MCF 10A (cell line): ENCODE results near the gene CRYGD. TPM values are rescaled to one million over a fixed set of nuclear protein-coding genes. Genes with fewer than 3 reads are reported as not detected.

Source experiments
- BruUV-seq: library from RNA; stranded (reverse); fragments of 400-500 nt; replicated peaks from 2 replicates; lab custom pipeline; 2021; lab: Mats Ljungman, UMichigan
- CTCF ChIA-PET: fragments of 300-600 bp; sonication (Branson Sonifier 250); formaldehyde crosslinking; extraction: SDS; loops from one replicate; lab custom pipeline; 2021; ENCODE audit warnings: antibody characterized with exemption, inconsistent platforms; lab: Yijun Ruan, JAX
- POLR2A ChIA-PET: fragments of 300-600, 350-650 bp; sonication (Branson Sonifier 250); formaldehyde crosslinking; extraction: SDS; loops from one replicate; lab custom pipeline; 2020; ENCODE audit warnings: antibody characterized with exemption, inconsistent platforms; lab: Yijun Ruan, JAX
- DNase-seq: peaks from one replicate; pipeline ENCODE4 v3.0.0-alpha.2; 2018; ENCODE audit not compliant: unreplicated experiment
- H3K27ac Mint-ChIP-seq: one replicate; pipeline ENCODE4 v1.8.0; 2022; ENCODE audit warnings: mild to moderate bottlenecking, low read depth, mixed read lengths; ENCODE audit not compliant: unreplicated experiment
- H3K27me3 Mint-ChIP-seq: one replicate; pipeline ENCODE4 v1.8.0; 2022; ENCODE audit warnings: mixed read lengths; ENCODE audit not compliant: insufficient read depth, unreplicated experiment
- H3K36me3 Mint-ChIP-seq: one replicate; pipeline ENCODE4 v1.8.0; 2022; ENCODE audit warnings: mild to moderate bottlenecking, moderate library complexity, mixed read lengths; ENCODE audit not compliant: insufficient read depth, unreplicated experiment
- H3K4me1 Mint-ChIP-seq: one replicate; pipeline ENCODE4 v1.8.0; 2022; ENCODE audit warnings: mixed read lengths; ENCODE audit not compliant: insufficient read depth, unreplicated experiment
- H3K4me3 Mint-ChIP-seq: one replicate; pipeline ENCODE4 v1.8.0; 2022; ENCODE audit warnings: mild to moderate bottlenecking, moderate library complexity, mixed read lengths; ENCODE audit not compliant: unreplicated experiment
- H3K9me3 Mint-ChIP-seq: one replicate; pipeline ENCODE4 v1.8.0; 2022; ENCODE audit warnings: mixed read lengths; ENCODE audit not compliant: unreplicated experiment
- CTCF ChIP-seq: fragments of 200-600 bp; IDR thresholded peaks from one replicate; pipeline ENCODE4 v1.8.0; 2022; ENCODE audit warnings: antibody characterized with exemption, mild to moderate bottlenecking; ENCODE audit not compliant: unreplicated experiment
- intact Hi-C: fragments of 100-400 bp; cut with micrococcal nuclease; formaldehyde crosslinking; loops from 2 replicates; pipeline ENCODE4 v1.14.1; 2022
- total RNA-seq: library from RNA; stranded (reverse); gene quantifications from 2 replicates; pipeline ENCODE4 v1.2.3, GENCODE V29; 2022

The CRYGD gene
- total RNA-seq, 1 experiment from 2014 or later = not detected

GRCh38 chr2:208129744-208130711, 5.7 kb upstream of the CRYGD start, which contains the start of gene CRYGC:
Gene CRYGC, minus strand, starts transcription at chr2:208129828. Its CDS starts 36 bp downstream, at chr2:208129792.
- Mint-ChIP-seq H3K9me3 (no peaks in the 10 kb centered on the region), H3K36me3 (no peaks in the 10 kb centered on the region), H3K4me3 (no peak within 1 kb of the TSS), H3K4me1 (peaks cover 16% of the 10 kb centered on the region), H3K27ac (peak within 1 kb of the TSS; percentile 22), H3K27me3 (no peaks in the 10 kb centered on the region)
- intact Hi-C loops = no loop called here
- peak; percentile 51 for DNase-seq
- TF ChIP-seq CTCF = no peak
- no TSS peak for BruUV-seq
- ChIA-PET POLR2A (interaction anchor here (0.7 kb wide), 1 partner anchor 1800 kb away, joined by 3 read pairs; no protein-coding TSS in a partner anchor), CTCF (interaction anchor here (0.8 to 2.1 kb wide), 2 partner anchors 12 to 45 kb away, joined by 5 to 9 read pairs; no protein-coding TSS in a partner anchor)

GRCh38 chr2:208128136-208128535, 3.8 kb upstream of the CRYGD start:
- POLR2A ChIA-PET = interaction anchor here (1.1 kb wide), 1 partner anchor 125 kb away, joined by 3 read pairs; no protein-coding TSS in a partner anchor
- CTCF ChIA-PET = interaction anchor here (1.4 kb wide), 1 partner anchor 26 kb away, joined by 5 read pairs; no protein-coding TSS in a partner anchor
- H3K4me1 Mint-ChIP-seq = peaks cover 16% of the 10 kb centered on the region
- no peaks in the 10 kb centered on the region for H3K36me3 Mint-ChIP-seq
- no peaks in the 10 kb centered on the region for H3K27me3 Mint-ChIP-seq
- no peak overlapping the region for H3K4me3 Mint-ChIP-seq
- H3K9me3 Mint-ChIP-seq = no peaks in the 10 kb centered on the region
- no TSS peak for BruUV-seq
- no peak for DNase-seq
- no peak overlapping the region for H3K27ac Mint-ChIP-seq
- no peak for TF ChIP-seq CTCF
- intact Hi-C loops = no loop called here

- H3K27me3 Mint-ChIP-seq = no peaks in the 10 kb centered on the region
- intact Hi-C loops = no loop called here
- no peak overlapping the region for H3K4me3 Mint-ChIP-seq
- H3K9me3 Mint-ChIP-seq = no peaks in the 10 kb centered on the region
- H3K27ac Mint-ChIP-seq = no peak overlapping the region
- ChIA-PET POLR2A (interaction anchor here (1.1 kb wide), 1 partner anchor 126 kb away, joined by 3 read pairs; no protein-coding TSS in a partner anchor), CTCF (interaction anchor here (0.6 to 1.4 kb wide), 2 partner anchors 25 to 27 kb away, joined by 4 to 5 read pairs; no protein-coding TSS in a partner anchor)
- TF ChIP-seq CTCF = no peak
- no peak for DNase-seq
- peaks cover 16% of the 10 kb centered on the region for H3K4me1 Mint-ChIP-seq
- BruUV-seq = no TSS peak
- no peaks in the 10 kb centered on the region for H3K36me3 Mint-ChIP-seq
These were observed 2.8 kb upstream of the CRYGD start for GRCh38 chr2:208127090-208127489.

- H3K4me3 Mint-ChIP-seq = no peak overlapping the region
- ChIA-PET CTCF (interaction anchor here (1.1 to 1.6 kb wide), 3 partner anchors 17 to 379 kb away, joined by 3 to 7 read pairs (median 4); no protein-coding TSS in a partner anchor), POLR2A (no interaction called here)
- no peaks in the 10 kb centered on the region for H3K9me3 Mint-ChIP-seq
- no TSS peak for BruUV-seq
- intact Hi-C loops = no loop called here
- peaks cover 6% of the 10 kb centered on the region for H3K4me1 Mint-ChIP-seq
- DNase-seq = no peak
- no peaks in the 10 kb centered on the region for H3K27me3 Mint-ChIP-seq
- TF ChIP-seq CTCF = no peak
- no peak overlapping the region for H3K27ac Mint-ChIP-seq
- H3K36me3 Mint-ChIP-seq = no peaks in the 10 kb centered on the region
These were observed 927 bp upstream of the CRYGD start for GRCh38 chr2:208125251-208125650.
